GM21526 (cell line): ENCODE results near the gene SCRN2.

Source experiments
- ATAC-seq: cut with Tn5 transposase; IDR thresholded peaks from one replicate; pipeline ENCODE4 v1.9.1; 2021; ENCODE audit warnings: moderate library complexity; ENCODE audit not compliant: unreplicated experiment, low FRiP score

The SCRN2 gene

DNA sequence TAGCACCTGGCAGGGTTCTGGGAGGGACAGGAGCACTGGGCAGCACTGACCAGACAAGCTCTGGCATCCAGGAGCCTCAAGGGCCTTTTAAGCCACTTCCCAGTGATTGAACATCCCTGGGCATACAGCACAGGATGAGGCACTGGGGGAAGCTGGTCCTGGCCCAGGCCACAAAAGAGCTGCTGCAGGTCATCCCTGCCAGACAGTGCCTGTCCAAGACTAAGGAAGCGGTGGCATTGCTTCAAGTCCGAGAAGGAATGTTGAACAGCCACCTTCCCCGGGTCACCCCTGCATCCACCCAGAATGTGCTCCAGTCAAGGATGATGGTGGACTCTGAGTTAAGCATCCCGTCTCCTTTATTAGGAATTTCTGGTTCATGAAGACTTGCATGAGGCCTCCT, 18.3 kb downstream of the SCRN2 start:
- ATAC-seq: no peak

DNA sequence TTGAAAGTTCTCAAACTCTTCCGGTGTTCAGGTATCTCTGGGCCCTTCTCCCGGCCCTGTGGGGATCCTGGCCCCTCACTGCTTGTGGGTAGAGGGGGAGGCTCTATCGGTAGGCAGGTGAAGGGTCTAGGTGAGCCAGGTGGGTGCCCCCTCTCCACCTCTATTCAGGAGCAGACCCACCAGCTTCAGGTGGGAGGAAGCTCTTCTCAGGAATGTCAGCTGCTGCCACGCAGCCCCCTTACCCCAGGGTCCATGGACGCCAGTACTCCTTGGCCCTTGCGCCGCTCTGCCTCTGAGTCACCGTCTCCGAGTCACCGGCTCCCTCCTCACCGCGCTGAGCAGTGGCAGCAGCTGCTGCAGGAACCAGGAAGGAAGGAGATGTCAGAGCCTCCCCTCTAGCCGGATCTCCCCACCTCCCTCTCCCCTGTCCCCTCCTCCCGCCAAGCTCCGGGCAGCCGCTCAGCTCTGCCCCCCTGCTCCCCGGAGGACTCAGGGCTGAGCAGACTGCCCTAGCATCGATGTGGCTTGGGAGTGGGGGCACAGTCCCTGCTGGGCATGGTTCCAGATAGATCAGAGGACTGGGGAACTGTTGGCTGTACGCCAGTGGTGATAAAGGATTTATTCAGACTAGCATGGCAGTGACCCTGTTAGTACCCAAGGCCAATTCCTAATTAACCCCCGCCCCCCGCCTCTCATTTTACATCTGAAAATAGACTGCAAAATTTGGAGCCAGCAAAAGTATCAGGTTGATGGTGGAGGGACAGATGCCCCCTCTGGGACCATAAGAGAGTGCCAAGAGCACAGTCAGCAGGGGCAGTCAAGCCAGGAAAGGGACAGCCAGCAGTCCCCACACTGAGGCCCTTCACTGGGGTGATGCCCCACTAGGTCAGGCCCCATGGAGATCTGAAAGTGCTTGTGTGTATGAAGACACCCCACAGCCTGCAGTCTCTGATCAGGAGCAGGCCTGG, 19.4 kb downstream of the SCRN2 start, which contains the start of gene OSBPL7:
OSBPL7 (minus strand) TSS at position 371 of the 968 bp plus-strand sequence. CDS start 1,516 bp downstream, outside the sequence.
- no peak for ATAC-seq

DNA sequence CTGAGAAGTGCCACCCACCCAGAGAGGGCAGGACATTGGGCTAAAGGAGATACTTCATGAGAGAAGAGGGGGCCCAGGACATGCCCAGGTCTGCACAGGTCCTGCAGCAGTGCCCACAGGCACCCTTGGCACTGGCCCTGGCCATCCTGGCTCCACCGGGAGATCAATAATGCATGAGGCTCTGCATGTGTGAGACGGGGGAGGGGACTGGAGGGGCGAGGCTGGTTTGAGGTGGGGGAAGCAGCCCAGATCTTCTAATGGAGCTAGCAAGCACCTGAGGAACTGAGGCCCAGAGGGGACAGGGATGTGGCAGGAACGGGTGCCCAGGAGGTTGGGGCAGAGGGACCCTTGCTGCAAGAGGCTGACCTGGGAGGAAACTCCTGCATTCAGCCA, 20.0 kb downstream of the SCRN2 start:
- ATAC-seq: no peak

DNA sequence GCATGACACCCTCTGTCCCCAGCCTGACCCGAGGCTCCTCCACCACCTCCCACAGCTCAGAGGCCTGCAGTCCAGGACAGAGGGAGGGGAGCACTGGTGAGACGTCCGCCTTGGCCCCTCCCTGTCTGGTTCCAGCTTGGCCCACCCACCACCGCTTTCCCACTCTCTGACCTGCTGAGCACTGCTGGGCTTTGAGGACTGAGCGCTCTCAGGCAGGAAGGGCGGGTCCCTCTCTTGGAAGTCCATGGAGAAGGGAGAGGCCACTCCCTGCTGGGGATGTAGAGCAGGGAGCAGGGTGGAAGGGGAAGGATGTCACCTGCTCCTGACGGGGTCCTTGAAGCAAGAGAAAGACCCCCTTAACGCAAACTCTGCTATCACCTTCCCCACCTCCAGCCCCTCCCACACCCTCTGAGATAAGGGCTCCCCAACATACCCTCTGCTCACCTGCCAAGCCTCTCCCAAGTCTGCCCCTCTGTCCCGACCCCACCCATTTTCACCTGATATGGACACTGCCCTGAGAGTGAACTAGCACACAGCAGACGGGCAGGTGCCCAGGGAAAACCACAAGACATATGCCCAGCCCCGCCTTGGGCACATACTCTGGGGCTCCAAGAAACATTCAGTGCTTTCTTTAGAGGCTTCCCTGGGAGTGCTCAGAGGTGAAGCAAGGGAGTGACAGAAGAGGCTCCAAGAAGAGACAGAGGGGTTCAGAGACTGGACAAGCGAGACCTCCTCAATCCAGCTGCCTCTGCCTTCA, 20.9 kb downstream of the SCRN2 start:
- ATAC-seq: no peak

DNA sequence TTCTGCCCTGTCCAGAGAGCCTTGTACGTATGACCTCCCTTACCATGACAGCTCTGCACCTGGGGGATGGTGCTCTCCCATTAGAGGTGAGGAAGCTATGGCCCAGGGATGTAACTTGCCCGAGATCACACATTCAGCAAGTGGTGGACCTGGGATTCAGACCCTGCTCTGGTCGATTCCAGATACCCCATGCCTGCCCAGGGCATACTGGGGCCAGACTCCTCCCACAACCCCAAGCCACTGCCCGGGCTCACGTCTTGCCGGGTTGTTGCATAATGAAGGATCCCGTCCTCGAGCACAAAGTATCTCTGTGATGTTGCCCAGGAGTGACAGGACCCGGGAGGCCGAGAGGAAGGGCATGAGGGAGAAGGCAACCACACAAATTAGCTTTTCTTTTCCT, 21.6 kb downstream of the SCRN2 start:
- ATAC-seq: no peak

DNA sequence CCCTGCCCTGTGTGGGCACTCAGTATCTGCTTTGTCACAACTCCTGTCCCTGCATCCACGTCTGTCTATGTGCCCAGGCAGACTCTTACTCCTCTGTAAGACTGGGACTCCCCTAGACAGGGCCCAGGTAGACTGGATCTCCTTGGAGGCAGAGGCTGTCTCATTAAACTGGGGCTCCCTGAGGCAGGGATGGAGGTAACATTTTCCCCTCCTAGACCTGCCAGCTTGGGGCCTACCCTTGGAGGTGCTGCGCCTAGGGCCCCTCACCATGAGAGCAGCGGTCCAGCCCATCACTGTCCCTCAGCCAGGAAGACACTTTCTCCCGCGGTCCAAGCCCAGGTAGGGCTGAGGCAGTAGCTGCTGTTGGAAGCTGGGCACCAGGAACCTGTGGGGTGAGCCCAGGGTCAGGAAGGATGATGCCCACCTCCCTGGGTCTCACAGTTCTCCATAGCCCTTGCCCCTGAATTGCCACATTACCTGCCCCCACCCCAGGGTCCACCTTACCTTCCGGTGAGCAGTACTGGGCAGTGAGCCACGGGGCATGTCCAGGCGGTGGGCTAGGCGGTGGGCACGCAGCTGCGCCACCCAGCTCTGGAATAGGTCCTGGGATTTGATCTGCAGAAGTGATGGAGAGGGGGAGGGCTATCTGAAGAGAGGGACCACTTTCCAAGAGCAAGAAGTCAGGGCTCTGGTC, 22.9 kb downstream of the SCRN2 start:
- no peak for ATAC-seq

DNA sequence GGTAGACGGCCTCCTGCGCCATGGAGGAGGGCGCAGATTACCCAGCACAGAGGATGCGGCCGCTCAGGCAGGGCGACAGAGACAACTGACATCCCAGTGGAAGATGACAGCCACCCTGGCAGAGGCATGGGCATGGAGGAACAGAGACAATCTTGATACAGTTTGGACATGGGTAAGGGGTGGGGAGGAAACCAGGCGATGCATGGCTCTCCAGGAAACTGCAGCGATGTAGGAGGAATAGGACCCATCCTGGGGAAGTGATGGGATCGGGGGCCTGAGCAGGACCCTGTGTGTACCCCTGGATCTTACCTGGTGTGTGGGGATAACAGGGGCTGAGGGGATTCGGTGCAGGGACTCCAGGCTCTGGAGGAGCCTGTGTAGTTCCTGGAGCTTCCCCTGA, 24.1 kb downstream of the SCRN2 start:
- ATAC-seq: no peak

DNA sequence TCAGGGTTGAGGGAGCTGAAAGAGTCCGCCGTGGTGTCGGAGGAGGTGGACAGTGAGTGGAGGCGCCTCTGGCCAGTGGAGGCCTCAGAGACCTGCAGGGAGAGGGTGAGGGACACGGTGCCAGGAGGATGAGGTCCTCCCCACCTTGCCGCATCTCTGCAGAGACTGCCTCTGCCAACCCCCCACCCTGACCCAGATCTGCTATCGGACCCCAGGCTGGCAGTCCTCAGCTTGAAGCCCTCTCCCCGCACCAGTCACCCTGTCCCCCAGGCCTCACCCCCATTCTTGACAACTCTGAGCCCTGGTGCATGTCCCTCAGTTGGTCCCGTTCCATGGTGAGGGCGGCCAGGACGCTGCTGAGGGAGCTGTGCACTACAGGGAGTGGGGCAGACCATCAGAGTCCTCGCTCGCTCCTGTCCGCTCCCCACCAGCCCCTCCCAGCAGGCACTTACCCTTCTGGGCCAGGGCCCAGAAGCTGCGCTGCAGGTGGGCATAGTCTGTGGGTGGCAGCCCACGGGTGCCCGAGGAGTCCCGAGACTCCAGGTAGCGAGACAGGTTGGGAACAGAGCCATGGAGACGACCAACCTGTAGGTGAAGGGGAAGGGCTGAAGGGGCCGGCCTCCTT, 24.9 kb downstream of the SCRN2 start:
- ATAC-seq: no peak

DNA sequence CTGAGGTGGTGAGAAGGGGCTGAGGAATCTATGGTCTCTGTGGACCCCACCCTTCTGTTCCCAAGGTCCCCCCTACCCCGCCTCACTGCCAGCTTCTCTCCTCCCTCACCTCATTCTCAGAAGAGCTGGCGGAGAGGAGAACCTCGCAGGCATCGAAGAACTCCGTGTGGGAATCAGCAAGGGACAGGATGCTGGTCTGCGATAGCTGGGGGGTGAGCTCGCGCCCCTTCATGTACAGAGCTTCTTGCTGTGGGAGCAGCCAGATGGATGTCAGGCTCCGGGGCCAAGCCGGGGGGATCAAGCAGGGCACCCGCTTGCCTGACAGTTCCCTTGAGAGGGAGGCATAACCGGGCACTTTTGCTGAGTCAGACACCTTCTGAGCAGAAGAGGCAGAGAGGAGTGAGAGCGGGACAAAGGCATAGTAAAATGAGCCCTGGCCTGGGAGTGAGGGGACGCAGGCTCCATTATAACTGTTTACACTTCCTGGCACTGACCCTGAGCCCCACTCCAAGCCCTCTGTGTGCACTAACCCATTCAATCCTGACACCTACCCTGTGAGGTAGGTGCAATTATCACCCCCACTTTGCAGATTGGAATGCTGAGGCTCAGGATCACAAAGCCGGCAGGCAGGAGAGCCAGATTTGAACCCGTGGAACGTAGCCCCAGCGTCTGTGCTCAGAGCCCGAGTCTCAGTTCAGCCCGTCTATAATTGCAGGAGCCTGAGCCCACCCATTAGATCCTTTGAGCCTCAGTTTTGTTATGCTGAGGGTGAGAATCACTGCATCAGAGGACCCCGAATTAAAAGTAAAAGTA, 25.8 kb downstream of the SCRN2 start:
- no peak for ATAC-seq

DNA sequence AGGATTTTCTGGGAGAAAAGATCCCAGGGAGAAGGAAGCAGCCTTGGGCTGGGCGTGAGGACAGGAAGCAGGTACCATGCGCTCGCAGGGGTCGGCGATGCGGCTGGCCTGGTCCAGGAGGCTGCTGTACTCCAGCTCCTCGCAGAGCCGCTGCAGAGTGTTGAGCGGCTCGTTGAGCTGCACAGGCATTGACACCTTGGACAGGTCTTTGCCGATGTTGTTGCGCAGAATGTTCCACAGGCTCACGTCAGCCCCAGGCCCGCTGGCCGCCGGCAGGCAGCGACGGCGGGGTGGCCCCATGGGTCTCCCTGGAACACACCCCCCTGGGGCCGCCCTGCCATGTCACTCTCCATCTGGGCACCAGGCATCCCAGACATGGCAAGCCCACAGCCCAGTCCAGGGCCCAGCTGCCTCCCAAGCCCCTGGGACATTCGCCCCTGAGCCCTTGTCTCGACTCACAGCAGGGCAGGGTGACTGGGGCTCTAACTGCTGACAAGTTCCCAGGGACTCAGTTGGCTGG, 27.5 kb downstream of the SCRN2 start:
- no peak for ATAC-seq

DNA sequence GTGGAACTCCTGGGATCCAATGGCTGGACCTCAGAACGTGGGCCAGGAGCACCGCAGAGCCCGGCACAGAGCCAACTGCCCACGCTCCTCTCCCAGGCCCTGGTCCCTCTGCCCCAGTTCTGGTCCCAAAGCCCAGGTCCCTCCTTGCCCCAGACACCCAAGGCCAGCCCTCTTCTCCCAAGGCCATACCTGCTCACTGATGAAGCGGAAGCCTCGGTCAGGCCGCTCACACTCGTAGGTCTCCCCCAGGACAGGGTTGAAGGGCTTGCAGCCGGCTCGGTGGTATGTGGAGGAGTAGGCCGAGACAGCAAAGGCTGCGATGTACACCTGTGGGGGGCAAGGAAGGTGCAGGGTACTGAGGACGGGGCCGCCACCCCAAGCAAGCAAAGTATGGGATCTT, 28.0 kb downstream of the SCRN2 start:
- ATAC-seq: no peak

DNA sequence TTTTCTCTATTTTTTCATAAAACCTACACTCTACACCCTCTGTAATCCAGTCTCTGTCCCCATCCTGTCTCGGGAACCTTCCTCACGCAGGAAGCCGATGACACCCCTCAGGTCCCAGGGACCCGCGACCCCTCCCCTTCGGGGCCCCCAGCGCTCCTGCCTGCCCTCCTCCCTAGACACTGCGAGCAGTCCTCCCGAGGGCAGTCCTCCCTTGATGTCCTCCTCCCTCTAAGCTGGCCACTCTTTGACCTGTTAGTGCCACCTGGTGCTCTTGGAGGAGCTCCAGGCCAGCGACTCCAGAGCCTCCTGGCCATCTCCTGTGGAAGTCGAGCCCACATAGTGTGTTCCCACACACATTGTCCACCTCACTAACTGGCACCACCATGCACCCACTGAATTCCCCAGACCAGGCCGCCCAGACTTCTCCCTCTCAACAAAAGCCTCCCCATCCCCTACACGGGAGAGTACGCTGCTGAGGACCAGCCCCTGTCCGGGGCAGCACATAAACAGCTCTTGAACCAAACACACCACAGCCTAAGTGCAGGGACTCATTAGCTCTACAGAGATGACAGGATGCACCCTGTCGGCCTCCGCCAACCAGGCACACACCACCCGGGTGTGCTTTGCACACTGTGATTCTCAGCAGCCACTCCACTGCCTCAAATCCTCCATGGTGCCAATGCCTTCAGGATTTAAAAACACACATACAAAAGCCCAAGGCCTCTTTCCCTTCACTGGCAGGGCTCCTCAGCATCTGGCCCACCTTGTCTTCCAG, 28.7 kb downstream of the SCRN2 start:
- no peak for ATAC-seq

DNA sequence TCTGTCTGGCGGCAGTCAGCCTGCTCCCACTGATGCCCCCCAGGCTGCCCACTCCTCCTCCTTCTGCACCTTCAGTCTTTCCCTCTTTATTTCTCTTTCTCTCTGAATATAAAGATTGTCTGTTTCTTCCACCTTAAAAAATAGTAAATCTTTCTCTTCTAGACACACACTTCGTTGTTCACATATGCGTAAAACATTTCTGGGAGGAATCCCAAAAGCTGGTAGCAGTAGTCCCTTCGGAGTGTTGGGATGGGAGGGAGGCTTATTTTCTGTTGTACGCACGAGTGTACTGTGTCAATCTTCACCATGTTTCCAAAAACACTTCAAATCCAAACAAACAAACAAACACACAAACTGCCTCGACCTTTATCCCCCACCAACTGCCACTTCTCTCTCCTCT, 29.4 kb downstream of the SCRN2 start:
- no peak for ATAC-seq

DNA sequence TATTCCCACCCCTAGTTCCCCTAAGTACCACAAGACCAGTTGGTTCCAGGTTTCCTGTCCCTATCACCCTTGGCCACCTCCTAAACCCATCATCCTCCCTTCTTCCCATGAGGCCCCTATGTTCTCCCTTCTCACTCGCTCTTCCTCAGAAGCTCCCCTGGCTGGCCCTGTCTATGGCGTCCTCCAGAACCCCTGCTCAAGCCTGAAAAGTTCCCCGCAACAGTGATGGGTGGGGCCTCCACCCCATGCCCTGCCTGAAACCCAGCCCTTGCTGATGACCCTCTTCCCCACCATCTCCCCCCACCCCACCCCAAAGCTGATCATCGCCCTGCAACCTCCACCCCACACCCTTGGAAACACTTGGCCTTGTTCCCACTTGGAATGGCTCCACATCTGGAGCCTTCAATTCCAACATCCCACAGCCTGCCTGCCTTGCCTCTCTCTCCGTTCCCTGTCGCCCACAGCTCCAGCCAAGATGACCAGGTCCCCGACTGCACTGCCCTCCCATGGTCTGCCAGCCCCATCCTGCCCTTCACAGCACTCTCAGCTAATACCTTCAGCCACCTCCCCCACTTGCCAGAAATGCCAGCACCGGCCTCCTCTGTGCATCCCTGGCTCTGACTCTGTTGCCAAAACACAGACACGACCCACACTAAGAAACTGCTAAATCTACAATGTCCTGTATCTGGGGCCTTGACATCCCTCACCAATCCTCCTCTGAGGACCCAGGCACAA, 30.0 kb downstream of the SCRN2 start:
- no peak for ATAC-seq

DNA sequence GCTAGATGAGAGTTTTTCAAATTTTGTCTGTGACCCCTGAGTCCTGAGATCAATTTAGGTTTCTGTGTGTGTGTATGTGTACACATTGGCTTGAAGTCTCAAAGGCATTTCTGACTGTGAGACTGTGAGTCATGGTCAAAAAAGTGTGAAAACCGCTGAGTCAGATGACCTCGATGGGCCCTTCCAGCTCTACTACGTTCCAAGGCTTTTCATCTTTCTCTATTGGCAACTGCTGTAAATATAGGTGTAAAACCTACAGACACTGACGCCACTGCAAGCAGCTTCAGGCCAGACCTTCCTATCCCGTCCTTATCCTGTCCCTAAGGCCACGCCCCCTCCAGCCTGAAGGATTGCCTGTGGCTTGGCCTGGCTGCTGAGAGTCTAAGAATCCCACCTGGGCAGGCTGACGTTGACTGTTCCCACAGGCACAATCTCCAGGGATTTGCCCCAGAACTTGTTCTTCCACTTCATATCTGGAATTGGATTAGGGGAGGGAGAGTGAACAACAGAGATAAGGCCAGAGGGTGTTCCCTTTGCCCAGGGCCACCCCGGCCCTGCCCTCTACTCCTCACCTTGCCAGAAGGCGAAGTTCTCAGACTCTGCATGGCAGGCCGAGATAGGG, 30.8 kb downstream of the SCRN2 start:
- no peak for ATAC-seq

DNA sequence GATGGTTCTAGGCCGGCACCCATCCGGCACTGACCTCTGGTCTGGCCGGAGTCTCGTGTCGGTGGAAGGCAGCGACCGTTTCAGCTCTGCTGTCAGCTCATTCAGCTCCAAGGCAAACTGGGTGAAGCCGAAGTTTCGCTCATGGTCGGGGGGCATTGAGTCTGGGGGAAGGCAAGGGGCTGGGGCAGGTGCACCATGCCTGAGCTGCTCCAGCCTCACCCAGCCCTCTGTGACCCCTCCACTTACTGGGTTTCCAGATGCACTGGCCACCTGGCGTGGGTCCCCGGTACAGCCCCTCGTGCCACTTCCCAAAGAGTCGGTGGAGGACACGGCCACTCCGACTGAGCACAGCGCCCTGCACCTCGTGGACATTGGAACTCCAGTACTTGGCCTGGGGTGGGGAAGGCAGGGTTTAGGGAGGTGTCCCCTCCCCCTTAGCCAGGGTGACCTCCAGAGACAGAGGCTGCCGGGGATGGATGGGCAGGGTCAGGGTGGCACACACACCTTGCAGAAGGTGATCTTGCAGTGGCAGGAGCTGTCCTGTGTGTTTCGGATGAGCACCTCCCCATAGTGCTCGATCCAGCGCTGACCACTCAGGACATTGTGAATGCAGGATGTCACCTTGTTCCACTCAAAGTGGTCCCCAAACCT, 32.1 kb downstream of the SCRN2 start:
- no peak for ATAC-seq
